ENCODE results near the gene PGS1. TPM values are rescaled to one million over a fixed set of nuclear protein-coding genes. Genes with fewer than 3 reads are reported as not detected.

Gene PGS1
- total RNA-seq, 1 donor from 2014 or later: 99.8 TPM

- intact Hi-C loops (cut with micrococcal nuclease): no loop called here
These were observed 93.8 kb downstream of the PGS1 start for GRCh38 chr17:78472035-78472905.

DNA sequence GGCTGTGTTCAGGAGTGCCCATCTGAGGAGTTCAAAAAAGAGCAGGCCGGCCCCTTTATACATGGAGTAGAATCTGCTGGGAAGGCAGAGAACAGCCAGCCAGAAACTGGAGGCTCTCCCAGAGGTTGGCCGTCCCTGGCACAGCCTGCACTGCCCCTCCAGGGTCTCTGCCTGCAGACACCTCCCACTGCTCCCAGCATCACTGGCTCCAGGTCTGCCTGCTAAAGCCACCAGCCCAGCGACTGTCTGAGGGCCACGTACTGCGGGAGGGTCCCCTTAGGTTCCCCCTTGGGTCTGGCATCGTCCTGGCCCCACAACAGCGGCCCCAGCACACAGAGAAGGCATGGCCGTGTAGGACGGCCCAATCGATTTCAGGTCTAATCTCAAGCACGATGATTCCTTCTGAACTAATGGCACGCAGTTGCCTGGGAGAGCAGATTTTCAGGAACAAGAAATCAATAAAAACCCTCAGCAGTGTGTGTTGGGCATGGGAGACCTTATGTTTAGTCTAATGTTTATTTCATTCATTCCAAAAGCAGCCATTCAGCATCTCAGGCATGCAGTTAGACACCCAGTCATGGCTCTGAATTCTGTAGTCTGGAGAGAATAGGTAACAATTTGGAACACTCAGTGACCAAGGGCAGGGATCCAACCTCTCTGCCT lies 95.6 kb downstream of the PGS1 start:
- intact Hi-C loops (cut with micrococcal nuclease): no loop called here

Other genes with a start within 250 kb of the PGS1 start
- 580 and 586 TPM in 2 replicates for gene TMC6, start 249.9 kb upstream of the PGS1 start, total RNA-seq
- 411 and 412 TPM in 2 replicates for gene TMC8, start 247.9 kb upstream of the PGS1 start, total RNA-seq
- not detected in 2 replicates for gene C17orf99, start 232.3 kb upstream of the PGS1 start, total RNA-seq
- 110 and 112 TPM in 2 replicates for gene SYNGR2, start 210.1 kb upstream of the PGS1 start, total RNA-seq
- gene TK1, start 191.6 kb upstream of the PGS1 start, total RNA-seq: 50.4 and 52.5 TPM in 2 replicates
- 15.7 and 17.4 TPM in 2 replicates for gene AFMID, start 191.3 kb upstream of the PGS1 start, total RNA-seq
- gene BIRC5, start 164.4 kb upstream of the PGS1 start, total RNA-seq: 53.3 and 53.4 TPM in 2 replicates
- gene TMEM235, start 147.0 kb upstream of the PGS1 start, total RNA-seq: not detected in 2 replicates
- 198 and 201 TPM in 2 replicates for gene SOCS3, start 18.6 kb upstream of the PGS1 start, total RNA-seq
- gene DNAH17, start 198.7 kb downstream of the PGS1 start, total RNA-seq: 0.22 TPM in 2 replicates